Measurements from ENCODE around the gene GSK3A. TPM values are rescaled to one million over a fixed set of nuclear protein-coding genes. Genes with fewer than 3 reads are reported as not detected.

The GSK3A gene
- total and polyA plus RNA-seq, 9 of the 15 experiments (the other 6 are each of a cell fraction or from before 2014, with no cell fraction given), result 0.62 to 90.7 (median 33.3) TPM

- no peak for TF ChIP-seq CHD1 (IDR thresholded peaks at IDR 0.05; ENCODE audit: low read length)
- TF ChIP-seq NEUROD1 (IDR thresholded peaks at IDR 0.05; ENCODE audit: borderline replicate concordance, low read depth, low read length, partially characterized antibody), result no peak
- TF ChIP-seq SUPT5H (IDR thresholded peaks at IDR 0.05), result no peak
- TF ChIP-seq ZBTB17 (CRISPR knock-in tag; IDR thresholded peaks at IDR 0.05), result no peak
- no peak for TF ChIP-seq ZNF583 (CRISPR knock-in tag; IDR thresholded peaks at IDR 0.05)
- no peak for TF ChIP-seq ZC3H4 (CRISPR knock-in tag; IDR thresholded peaks at IDR 0.05; ENCODE audit: borderline replicate concordance)
- TF ChIP-seq ZNF174 (CRISPR knock-in tag; IDR thresholded peaks at IDR 0.05), result no peak
- TF ChIP-seq SMARCA5 (IDR thresholded peaks at IDR 0.05), result no peak
- no peak for TF ChIP-seq SP1 (CRISPR knock-in tag; IDR thresholded peaks at IDR 0.05)
- TF ChIP-seq SLC30A9 (CRISPR knock-in tag; IDR thresholded peaks at IDR 0.05), result no peak
- no peak for TF ChIP-seq U2AF2 (optimal IDR thresholded peaks at IDR 0.05; ENCODE audit: low read depth, low read length)
- peaks cover 12 to 89% of the 10 kb centered on the region in 2 experiments; a peak in 4 of 5 replicates for H3K4me1 ChIP-seq (replicated peaks in 1 of 2; ENCODE audit: control insufficient read depth in 2 of 2, insufficient read depth in 2 of 2, low read length in 2 of 2)
- H3K36me3 ChIP-seq (ENCODE audit: control insufficient read depth, insufficient read depth, low read length), result peaks cover 84% of the 10 kb centered on the region; the same call in 2 of the 3 replicates
- peaks cover 18% of the 10 kb centered on the region for H3K79me2 ChIP-seq (ENCODE audit: control insufficient read depth, insufficient read depth, low read length)
- ATAC-seq, result no peak
- no peak overlapping the region for H3K9ac ChIP-seq (ENCODE audit: insufficient read depth in 1 of 2, low read depth in 2 of 2, low read length in 2 of 2)
- H3K4me3 ChIP-seq, result no peak overlapping the region
- H3K27ac ChIP-seq (ENCODE audit: extremely low read depth, low read depth, low read length), result no peak overlapping the region
- FAIRE-seq, result no peak
- 86% methylated on average over 9 of the region's 13 CpGs for WGBS (ENCODE audit: insufficient coverage, low coverage, missing lambda C conversion rate)
- no peak overlapping the region for H3K4me2 ChIP-seq (ENCODE audit: insufficient read depth, low read length)
- H2AFZ ChIP-seq (ENCODE audit: low read depth, low read length), result no peak overlapping the region
- H4K20me1 ChIP-seq (replicated peaks; ENCODE audit: control insufficient read depth, insufficient read depth, low read length), result 0 out of 2 replicates have a peak, but pooled peaks cover 3% of the 10 kb centered on the region
- H3K9me3 ChIP-seq (replicated peaks; ENCODE audit: control insufficient read depth, insufficient read depth, low read depth, low read length), result no peaks in the 10 kb centered on the region
- no peaks in the 10 kb centered on the region for H3K27me3 ChIP-seq (ENCODE audit: control insufficient read depth in 2 of 2, insufficient read depth in 2 of 2, low read length in 2 of 2)
- CTCF ChIA-PET (ENCODE audit: low intra/inter-chr PET ratio), result no interaction called here
- BruUV-seq (replicated peaks), result no TSS peak
- intact Hi-C loops (cut with micrococcal nuclease) (no loop called here), in situ Hi-C loops (cut with MboI) (no loop called here)
- no peaks in the 10 kb centered on the region for H3K9me1 ChIP-seq (ENCODE audit: control insufficient read depth, insufficient read depth, low read length)
- DNase-seq (ENCODE audit: extremely low read depth in 1 of 4, low spot score in 3 of 4), result no peak
- POLR2A ChIA-PET, result interaction anchor here (1.8 kb wide), 1 partner anchor 12 kb away, joined by 6 read pairs; the partner anchor contains the start of genes PAFAH1B3 and PRR19
Measured at GRCh38 chr19:42290136-42290522, 47.7 kb upstream of the GSK3A start.
